Measurements from ENCODE around the gene GRIN3B. TPM values are rescaled to one million over a fixed set of nuclear protein-coding genes. Genes with fewer than 3 reads are reported as not detected.
"Not testable (repeated sequence)": the region's sequence is repeated elsewhere in the genome, so short reads cannot be mapped to it uniquely, and the experiment has no call there.

GRIN3B gene
- total RNA-seq, 2 experiments from 2014 or later: not detected

DNA sequence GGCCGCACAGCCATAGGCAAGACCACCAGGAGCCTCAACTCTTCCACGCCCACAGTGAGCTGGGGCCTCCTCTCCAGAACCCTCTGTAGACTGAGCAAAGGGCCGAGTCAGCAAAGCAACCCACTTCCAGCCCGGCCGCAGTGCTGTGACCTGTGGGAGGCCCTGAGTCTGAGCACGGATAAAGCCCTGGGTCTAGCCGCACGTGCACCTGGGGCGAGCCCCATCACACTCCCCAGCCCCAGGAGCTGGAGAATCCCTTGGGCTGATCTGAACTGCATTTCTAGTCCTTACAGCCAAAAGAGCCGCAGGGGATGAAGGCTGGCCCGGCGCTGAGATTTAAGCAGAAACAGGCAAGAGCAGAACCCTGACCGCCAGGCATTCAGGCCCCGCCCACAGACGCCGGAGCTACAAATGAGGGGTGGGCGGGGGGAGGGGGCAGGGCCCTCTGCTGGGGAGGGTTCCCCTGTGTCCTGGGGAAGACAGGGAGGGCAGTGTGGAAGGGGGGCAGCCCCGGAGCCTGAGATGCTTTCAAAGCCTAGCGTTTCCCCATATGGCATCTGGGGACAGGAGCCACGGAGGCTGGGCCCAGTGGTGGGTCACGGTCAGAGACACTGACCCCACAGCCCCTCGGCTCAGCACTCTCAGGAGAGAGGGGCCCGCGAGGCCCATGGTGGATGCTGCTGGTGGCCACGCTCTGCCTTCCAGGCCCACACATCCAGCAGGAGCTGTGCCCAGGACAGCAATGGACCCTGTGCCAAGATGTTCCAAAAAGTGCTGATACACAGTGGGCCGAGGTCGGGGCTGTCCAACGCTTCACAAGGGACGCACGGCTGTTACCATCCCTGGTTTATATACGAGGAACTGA, 15.8 kb downstream of the GRIN3B start:
- Mint-ChIP-seq H3K4me3 (no peak overlapping the region), H3K27me3 (no peaks in the 10 kb centered on the region), H3K4me1 (peaks cover 25% of the 10 kb centered on the region), H3K36me3 (peaks cover 8% of the 10 kb centered on the region), H3K27ac (no peak overlapping the region), H3K9me3 (no peaks in the 10 kb centered on the region)
- DNase-seq: no peak

DNA sequence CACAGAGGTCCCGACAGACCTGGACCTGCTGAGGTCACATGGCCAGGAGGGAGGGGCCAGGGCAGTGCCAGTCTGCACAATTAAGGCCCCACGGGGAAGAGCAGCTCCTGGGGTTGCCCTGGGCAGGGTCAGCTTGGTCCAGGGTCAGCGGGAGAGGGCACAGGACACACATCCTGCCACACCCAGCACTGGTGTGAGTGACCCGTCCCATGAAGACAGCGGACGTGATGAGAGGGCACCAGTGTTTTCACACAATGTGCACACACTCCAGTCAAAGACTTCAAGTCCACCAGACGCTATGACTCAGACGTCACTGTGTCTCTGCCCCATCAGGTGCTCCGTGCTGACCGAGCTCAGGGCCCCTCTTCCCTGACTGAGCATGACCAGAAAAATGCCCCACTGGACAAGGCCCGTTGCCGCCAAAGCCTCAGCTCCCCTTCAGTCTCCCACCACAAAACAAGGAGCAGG, 16.5 kb downstream of the GRIN3B start:
- H3K4me1 Mint-ChIP-seq: peaks cover 31% of the 10 kb centered on the region
- peaks cover 6% of the 10 kb centered on the region for H3K27me3 Mint-ChIP-seq
- H3K36me3 Mint-ChIP-seq: peaks cover 11% of the 10 kb centered on the region
- H3K27ac Mint-ChIP-seq: peak overlapping the region; percentile 72
- DNase-seq: no peak
- peak overlapping the region; percentile 32 for H3K4me3 Mint-ChIP-seq
- no peaks in the 10 kb centered on the region for H3K9me3 Mint-ChIP-seq

DNA sequence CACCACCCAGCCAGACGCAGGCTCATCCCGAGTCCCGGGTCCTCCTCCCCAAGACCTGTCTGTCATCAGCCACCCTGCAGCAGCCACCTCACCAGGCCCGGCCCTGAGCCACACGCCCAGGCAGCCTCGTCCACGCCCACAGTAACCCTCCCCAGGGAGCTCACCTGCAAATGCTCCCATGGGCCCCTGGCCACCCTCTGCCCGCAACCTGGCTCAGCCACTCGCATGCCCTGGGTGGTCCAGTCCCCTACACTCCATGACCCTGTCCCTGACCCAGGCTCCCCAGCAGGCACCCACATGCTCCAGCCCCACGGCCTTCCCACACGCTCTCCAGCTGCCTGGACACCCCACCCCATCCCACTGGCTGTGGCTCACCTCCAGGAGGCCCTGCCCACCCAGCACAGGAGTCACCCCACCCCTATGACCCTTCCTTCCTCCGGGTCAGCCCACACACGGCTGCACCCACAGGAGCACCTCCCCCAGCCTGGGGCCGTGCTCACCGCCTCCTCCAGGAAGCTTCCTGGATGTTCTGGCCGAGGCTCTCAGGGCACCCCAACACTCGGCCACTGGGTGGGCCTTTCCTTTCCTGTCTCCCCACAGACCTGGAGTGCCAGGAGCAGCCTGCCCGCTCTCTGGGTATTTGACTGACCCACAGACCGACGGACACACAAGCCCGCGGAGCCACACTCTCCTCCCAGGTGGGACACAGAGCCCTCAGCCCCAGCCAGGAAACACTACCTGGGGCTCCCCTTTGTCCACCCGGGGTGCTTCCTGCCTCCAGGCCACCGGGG, 17.1 kb downstream of the GRIN3B start:
- H3K4me1 Mint-ChIP-seq: peaks cover 32% of the 10 kb centered on the region

DNA sequence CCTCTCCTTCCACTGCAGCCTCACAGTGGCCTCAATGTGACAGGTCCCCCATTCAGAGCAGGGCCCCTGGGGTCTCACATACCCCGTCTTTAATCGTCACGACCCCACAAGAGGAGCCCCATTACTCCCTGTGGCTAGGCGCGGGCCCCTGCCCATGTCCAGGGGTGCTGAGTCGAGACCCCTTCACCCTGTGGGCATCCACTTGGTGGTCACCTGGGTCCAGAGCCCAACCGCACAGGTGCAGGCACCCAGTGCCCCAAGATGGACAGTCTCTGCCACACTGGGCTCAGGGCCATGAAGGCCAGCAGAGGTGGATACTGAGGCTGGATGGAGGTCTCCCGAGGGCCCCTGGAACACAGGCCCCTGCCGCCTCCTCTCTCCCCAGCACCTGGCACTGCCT, 17.7 kb downstream of the GRIN3B start:
- Mint-ChIP-seq H3K36me3 (peaks cover 11% of the 10 kb centered on the region), H3K4me3 (peak overlapping the region; percentile 22), H3K4me1 (peaks cover 32% of the 10 kb centered on the region), H3K9me3 (no peaks in the 10 kb centered on the region), H3K27me3 (peaks cover 6% of the 10 kb centered on the region), H3K27ac (peak overlapping the region; percentile 72)
- no peak for DNase-seq

More for the DNA sequence above, 17.1 kb downstream of the GRIN3B start:
- Mint-ChIP-seq H3K4me3 (peak overlapping the region; percentile 32), H3K9me3 (no peaks in the 10 kb centered on the region), H3K36me3 (peaks cover 11% of the 10 kb centered on the region), H3K27me3 (peaks cover 6% of the 10 kb centered on the region), H3K27ac (peak overlapping the region; percentile 72)
- no peak for DNase-seq

DNA sequence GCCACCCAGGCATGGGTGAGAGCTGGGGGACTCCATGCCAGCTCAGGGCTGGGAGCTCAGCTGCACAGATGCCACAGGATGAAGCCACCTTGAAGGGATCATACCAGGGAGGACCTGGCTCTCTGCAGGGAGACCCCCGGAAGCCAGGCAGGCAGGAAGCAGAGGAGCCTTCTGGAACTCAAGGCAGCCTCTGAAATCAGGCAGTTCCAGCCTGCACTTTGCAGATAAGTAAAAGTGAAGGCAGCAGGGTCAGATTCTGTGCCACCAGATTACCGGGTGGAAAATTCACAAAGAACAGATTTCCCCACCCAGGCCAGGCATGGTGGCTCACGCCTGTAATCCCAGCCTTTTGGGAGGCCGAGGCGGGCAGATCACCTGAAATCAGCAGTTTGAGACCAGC, 18.2 kb downstream of the GRIN3B start:
- no peaks in the 10 kb centered on the region for H3K9me3 Mint-ChIP-seq
- H3K27ac Mint-ChIP-seq: peak overlapping the region; percentile 42

DNA sequence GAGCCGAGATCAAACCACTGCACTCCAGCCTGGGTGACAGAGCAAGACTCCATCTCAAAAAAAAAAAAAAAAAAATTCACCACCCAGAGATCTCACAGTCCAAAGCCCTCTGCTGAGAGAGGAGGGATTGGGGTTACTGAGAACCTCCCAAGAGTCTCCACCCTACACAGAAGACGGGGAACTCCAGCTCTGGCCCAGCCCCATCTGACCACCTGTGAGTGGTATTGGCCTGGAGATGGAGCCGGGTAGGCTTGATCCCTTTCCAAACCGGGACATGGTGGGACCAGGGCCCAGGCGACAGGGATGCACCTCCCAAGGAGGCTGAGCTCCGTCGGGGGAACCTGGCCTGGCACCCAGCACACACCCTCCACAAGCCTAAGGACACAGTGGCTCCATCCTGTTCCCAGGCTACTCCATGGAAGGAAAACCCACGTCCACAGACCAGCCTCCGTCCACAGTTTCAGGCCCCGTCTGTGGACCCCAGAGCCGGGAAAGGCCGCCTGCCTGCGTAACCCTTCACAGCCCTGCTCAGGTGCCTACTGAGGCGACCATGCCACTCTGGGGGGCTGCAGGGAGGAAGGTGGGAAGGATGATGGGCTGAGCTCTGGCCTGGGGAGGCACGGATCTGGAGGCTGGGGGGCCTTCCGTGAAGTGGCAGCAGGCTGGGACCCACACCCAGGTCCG, 18.9 kb downstream of the GRIN3B start:
- Mint-ChIP-seq H3K4me1 (peaks cover 32% of the 10 kb centered on the region), H3K27me3 (peaks cover 6% of the 10 kb centered on the region), H3K4me3 (peak overlapping the region; percentile 95), H3K36me3 (peaks cover 11% of the 10 kb centered on the region), H3K27ac (peak overlapping the region; percentile 42), H3K9me3 (no peaks in the 10 kb centered on the region)
- no peak for DNase-seq

More for the DNA sequence above, 18.2 kb downstream of the GRIN3B start:
- DNase-seq: no peak
- peaks cover 32% of the 10 kb centered on the region for H3K4me1 Mint-ChIP-seq
- H3K4me3 Mint-ChIP-seq: peak overlapping the region; percentile 95
- peaks cover 11% of the 10 kb centered on the region for H3K36me3 Mint-ChIP-seq
- peaks cover 6% of the 10 kb centered on the region for H3K27me3 Mint-ChIP-seq

DNA sequence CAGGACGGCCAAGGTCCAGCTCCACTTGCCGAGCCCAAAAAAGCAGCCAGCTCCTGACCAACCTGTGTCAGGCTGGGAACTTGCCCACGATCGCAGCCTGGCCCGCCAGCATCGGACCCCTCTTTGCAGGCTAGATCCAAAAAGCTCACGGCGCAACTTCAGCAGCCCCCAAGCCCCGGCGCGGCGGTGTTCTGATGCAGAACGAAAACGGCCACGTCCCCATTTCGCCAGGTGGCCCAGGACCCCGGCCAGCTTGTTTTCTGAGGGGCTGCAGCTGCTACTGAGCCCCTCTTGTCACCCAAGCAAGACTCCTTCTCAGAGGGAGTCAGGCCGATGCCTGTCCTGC, 19.4 kb downstream of the GRIN3B start:
- Mint-ChIP-seq H3K9me3 (no peaks in the 10 kb centered on the region), H3K27me3 (peaks cover 6% of the 10 kb centered on the region), H3K4me1 (peaks cover 32% of the 10 kb centered on the region), H3K36me3 (peaks cover 11% of the 10 kb centered on the region), H3K27ac (peak overlapping the region; percentile 98), H3K4me3 (peak overlapping the region; percentile 95)
- DNase-seq: no peak

DNA sequence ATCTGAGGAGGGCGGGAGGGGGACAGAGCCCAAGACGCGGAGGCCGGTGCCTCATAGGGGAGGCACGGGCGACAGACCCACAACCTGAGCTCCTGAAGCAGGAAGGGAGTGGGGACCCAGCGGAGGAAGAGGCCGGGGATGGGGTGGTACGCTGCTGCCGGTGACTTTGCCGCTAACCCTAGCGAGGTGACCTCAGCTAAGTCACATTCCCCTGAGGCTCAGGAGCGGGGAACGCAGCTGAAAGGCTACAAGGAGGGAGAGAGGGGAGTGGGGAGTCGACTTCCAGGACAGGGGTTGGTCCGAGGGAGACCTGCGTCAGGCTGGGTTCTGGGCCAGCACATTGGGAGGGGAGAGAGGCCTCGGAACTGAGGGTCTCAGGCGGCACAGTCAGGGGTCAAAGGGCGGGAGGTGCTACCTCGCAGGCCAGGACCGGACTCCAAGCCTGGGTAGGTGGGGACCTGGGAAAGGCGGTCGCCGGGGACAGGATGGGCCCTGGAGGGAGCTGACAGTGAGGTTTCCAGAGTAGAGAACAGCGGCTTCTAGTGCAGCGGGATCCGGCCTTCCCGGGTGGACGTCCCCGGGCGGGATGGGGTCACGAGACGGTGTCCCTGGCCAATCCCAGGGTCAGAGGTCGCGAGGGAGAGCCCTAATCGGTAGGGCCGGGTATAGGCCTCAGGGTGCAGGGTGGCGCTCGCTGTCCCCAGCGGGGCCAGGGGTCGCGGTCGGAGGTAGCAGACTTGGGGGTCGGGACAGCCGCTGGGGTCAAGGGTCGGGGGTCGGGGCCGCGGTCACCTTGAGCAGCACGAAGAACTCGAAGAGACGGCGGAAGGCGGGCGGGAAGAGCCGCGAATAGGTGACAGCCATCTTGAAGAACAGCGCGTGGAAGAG, 20.0 kb downstream of the GRIN3B start:
- peak overlapping the region; percentile 95 for H3K4me3 Mint-ChIP-seq
- no peaks in the 10 kb centered on the region for H3K9me3 Mint-ChIP-seq
- peak overlapping the region; percentile 98 for H3K27ac Mint-ChIP-seq
- no peak for DNase-seq
- H3K4me1 Mint-ChIP-seq: peaks cover 34% of the 10 kb centered on the region
- peaks cover 11% of the 10 kb centered on the region for H3K36me3 Mint-ChIP-seq
- H3K27me3 Mint-ChIP-seq: peaks cover 6% of the 10 kb centered on the region

DNA sequence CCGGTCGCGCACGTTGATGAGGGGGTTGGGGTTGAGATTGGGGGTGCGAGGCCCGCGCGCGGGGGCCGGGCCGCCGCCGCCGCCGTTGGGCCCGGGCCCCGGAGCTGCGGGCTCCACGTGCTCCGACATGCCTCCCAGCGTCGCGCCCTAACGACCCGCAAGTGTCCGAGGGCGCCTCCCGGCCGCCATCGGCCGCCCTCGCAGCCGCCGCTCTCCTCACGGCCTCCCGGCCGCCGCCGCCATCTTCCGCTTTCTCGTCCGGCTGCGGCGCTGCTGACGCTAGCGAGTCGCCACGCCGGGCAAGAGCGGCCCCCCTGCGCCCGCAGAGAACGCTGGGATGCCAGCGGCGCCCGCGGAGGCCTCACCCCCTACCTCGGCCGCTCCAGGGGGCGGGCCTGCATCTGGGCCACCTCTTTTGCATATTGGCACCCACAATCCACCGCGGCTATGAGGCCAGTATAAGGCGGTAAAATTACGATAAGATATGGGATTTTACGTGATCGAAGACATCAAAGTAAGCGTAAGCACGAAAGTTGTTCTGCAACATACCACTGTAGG, 20.7 kb downstream of the GRIN3B start, which contains the start of gene TMEM259:
TSS of gene TMEM259 (minus strand) at position 256 of the 558 bp plus-strand sequence. CDS start at position 129, 127 bp downstream.
- peaks cover 36% of the 10 kb centered on the region for H3K4me1 Mint-ChIP-seq
- H3K27me3 Mint-ChIP-seq: peaks cover 6% of the 10 kb centered on the region
- DNase-seq: peak; percentile 98
- H3K36me3 Mint-ChIP-seq: peaks cover 11% of the 10 kb centered on the region
- no peaks in the 10 kb centered on the region for H3K9me3 Mint-ChIP-seq
- H3K27ac Mint-ChIP-seq: peak within 1 kb of the TSS; percentile 98
- H3K4me3 Mint-ChIP-seq: peak within 1 kb of the TSS; percentile 95

DNA sequence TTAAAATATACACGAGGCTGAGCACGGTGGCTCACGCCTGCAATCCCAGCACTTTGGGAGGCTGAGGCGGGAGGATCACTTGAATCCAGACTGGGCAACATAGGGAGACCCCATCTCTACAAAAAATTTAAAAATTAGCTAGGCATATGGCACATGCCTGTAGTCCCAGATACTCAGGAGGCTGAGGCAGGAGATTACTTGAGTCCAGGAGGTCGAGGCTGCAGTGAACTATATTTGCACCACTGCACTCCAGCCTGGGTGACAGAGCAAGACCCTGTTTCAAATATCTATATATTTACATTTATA, 23.6 kb downstream of the GRIN3B start:
- H3K27me3 Mint-ChIP-seq, H3K4me3 Mint-ChIP-seq, H3K27ac Mint-ChIP-seq, H3K9me3 Mint-ChIP-seq, DNase-seq: not testable (repeated sequence)
- H3K4me1 Mint-ChIP-seq: peaks cover 22% of the 10 kb centered on the region
- peaks cover 11% of the 10 kb centered on the region for H3K36me3 Mint-ChIP-seq

DNA sequence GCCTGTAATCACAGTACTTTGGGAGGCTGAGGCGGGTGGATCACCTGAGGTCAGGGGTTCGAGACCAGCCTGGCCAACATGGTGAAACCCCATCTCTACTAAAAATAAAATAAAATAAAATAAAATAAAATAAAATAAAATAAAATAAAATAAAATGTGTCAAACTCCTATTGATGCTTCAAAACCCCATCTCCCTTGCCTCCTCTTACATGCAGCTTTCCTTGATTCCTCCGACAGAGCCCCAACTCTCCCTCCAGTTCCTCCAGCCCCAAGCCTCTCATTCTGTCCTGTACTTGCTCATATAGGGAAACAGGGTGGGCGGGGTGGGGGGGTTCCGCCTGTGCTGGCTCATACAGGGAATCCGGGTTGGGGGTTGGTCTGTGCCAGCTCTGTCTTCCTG, 24.9 kb downstream of the GRIN3B start:
- not testable (repeated sequence) for H3K4me3 Mint-ChIP-seq, H3K27ac Mint-ChIP-seq, H3K9me3 Mint-ChIP-seq, DNase-seq, H3K27me3 Mint-ChIP-seq
- H3K4me1 Mint-ChIP-seq: peaks cover 21% of the 10 kb centered on the region
- peaks cover 13% of the 10 kb centered on the region for H3K36me3 Mint-ChIP-seq

DNA sequence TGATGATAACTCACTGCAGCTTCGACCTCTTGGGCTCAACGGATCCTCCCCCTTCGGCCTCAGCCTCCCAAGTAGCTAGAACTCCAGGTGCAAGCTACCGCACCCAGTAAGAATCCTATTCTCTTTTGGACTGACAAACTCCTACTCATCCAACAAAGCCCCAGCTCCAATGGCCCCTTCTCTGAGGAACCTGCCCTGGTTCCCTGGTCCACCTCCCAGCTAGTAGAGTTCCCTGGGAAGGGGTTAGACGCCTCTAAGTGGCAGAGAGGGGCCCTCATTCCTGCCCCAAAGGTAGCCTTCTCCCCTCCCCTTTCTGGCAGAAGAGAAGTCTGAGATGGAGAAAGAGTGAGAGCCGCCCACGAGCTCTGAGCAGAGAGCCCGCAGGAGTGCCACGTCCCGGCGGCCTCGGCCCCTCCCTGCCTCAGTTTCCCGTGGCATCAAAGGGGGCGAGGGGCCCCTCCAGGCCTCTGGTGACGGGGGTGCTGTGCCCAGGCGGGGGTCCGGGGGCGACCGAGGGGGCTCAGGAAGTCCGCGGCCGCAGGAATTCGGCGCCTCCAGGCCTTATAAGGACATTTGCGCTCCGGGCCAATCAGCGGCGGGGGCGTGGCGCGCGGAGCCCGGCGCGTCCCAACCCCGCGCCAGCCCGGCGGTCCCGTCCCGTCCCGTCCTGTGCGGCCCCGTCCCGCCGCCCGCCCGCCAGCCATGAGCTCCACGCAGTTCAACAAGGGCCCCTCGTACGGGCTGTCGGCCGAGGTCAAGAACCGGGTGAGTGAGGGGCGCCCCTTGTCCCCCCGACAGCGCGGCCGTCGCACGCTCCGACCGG, 26.0 kb downstream of the GRIN3B start, which contains the start of gene CNN2:
TSS of gene CNN2 (plus strand) at position 649 of the 823 bp plus-strand sequence. CDS start at position 703, 54 bp downstream.
- H3K9me3 Mint-ChIP-seq: no peaks in the 10 kb centered on the region
- peaks cover 28% of the 10 kb centered on the region for H3K4me1 Mint-ChIP-seq
- peaks cover 12% of the 10 kb centered on the region for H3K36me3 Mint-ChIP-seq
- peak; percentile 81 for DNase-seq
- H3K27ac Mint-ChIP-seq: peak within 1 kb of the TSS; percentile 85
- H3K27me3 Mint-ChIP-seq: peaks cover 5% of the 10 kb centered on the region
- H3K4me3 Mint-ChIP-seq: peak within 1 kb of the TSS; percentile 89
